HL-60 (cell line): ENCODE results near the gene SLC7A6.

ENCODE experiments used
- GABPA ChIP-seq: IDR thresholded peaks from 2 replicates; pipeline ENCODE4 v1.6.1; 2012; ENCODE audit warnings: low read depth
- POLR2AphosphoS5 ChIP-seq: IDR thresholded peaks from 2 replicates; pipeline ENCODE4 v1.6.1; 2012; ENCODE audit warnings: low read depth
- TF ChIP-seq, protein P1 (sequence below): IDR thresholded peaks from one replicate; pipeline ENCODE4 v1.5.1; 2011; ENCODE audit warnings: low read length, control low read depth, inconsistent platforms; ENCODE audit not compliant: insufficient read depth
- TF ChIP-seq, protein P2 (sequence below): IDR thresholded peaks from 2 replicates; pipeline ENCODE4 v1.6.1; 2012; ENCODE audit warnings: low read depth; ENCODE audit not compliant: insufficient replicate concordance

DNA sequence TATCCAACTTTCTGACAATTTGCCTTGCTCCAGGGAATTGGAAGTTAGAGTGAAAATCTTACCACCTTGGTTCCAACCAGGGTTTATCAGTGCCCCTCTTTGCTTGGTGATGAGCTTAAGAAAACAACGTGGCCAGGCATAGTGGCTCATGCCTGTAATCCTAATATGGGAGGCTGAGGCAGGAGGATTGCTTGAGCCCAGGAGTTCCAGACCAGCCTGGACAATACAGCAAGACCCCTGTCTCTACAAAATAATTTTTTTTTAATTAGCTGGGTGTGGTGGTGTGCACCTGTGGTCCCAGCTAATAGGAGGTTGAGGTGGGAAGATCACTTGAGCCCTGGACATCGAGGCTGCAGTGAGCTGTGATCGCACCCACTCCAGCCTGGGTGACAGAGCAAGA lies 21.4 kb downstream of the SLC7A6 start:
- TF ChIP-seq, protein P1, sequence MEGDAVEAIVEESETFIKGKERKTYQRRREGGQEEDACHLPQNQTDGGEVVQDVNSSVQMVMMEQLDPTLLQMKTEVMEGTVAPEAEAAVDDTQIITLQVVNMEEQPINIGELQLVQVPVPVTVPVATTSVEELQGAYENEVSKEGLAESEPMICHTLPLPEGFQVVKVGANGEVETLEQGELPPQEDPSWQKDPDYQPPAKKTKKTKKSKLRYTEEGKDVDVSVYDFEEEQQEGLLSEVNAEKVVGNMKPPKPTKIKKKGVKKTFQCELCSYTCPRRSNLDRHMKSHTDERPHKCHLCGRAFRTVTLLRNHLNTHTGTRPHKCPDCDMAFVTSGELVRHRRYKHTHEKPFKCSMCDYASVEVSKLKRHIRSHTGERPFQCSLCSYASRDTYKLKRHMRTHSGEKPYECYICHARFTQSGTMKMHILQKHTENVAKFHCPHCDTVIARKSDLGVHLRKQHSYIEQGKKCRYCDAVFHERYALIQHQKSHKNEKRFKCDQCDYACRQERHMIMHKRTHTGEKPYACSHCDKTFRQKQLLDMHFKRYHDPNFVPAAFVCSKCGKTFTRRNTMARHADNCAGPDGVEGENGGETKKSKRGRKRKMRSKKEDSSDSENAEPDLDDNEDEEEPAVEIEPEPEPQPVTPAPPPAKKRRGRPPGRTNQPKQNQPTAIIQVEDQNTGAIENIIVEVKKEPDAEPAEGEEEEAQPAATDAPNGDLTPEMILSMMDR, result no peak
- no peak for TF ChIP-seq POLR2AphosphoS5
- TF ChIP-seq, protein P2, sequence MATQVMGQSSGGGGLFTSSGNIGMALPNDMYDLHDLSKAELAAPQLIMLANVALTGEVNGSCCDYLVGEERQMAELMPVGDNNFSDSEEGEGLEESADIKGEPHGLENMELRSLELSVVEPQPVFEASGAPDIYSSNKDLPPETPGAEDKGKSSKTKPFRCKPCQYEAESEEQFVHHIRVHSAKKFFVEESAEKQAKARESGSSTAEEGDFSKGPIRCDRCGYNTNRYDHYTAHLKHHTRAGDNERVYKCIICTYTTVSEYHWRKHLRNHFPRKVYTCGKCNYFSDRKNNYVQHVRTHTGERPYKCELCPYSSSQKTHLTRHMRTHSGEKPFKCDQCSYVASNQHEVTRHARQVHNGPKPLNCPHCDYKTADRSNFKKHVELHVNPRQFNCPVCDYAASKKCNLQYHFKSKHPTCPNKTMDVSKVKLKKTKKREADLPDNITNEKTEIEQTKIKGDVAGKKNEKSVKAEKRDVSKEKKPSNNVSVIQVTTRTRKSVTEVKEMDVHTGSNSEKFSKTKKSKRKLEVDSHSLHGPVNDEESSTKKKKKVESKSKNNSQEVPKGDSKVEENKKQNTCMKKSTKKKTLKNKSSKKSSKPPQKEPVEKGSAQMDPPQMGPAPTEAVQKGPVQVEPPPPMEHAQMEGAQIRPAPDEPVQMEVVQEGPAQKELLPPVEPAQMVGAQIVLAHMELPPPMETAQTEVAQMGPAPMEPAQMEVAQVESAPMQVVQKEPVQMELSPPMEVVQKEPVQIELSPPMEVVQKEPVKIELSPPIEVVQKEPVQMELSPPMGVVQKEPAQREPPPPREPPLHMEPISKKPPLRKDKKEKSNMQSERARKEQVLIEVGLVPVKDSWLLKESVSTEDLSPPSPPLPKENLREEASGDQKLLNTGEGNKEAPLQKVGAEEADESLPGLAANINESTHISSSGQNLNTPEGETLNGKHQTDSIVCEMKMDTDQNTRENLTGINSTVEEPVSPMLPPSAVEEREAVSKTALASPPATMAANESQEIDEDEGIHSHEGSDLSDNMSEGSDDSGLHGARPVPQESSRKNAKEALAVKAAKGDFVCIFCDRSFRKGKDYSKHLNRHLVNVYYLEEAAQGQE, result no peak
- no peak for TF ChIP-seq GABPA
